UCSD-AML1 (cell line): ENCODE measurements around the gene LAMC1.

ENCODE experiments used
- DNase-seq: peaks from one replicate; lab custom pipeline; 2025; ENCODE audit not compliant: unreplicated experiment; lab: John Stamatoyannopoulos, UW

The LAMC1 gene

GRCh38 chr1:183103147-183103546, 79.9 kb downstream of the LAMC1 start:
- DNase-seq = no peak

- DNase-seq = no peak
Observed at GRCh38 chr1:183103577-183103976, 80.4 kb downstream of the LAMC1 start.

DNA sequence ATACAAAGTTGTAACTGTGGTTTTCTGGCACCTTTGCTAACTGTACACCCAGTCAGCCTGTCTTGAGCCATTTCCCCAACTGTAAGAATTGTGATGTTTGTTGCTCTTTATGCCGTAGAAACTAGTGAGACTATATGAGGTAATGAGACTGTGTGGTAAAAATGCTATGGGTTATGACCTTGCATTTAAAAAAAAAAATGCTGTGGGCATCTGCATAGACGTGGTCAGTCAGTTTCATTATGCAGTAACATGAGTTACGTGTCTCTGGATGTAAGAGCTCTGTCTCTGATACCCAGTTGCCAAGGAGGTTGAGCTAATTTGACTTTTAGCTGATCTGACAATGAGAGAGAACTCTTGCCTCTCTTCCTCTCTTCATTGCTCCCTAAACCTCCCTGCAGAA, 82.2 kb downstream of the LAMC1 start:
- DNase-seq = no peak

- no peak for DNase-seq
Observed at GRCh38 chr1:183106166-183106565, 82.9 kb downstream of the LAMC1 start.

- DNase-seq = no peak
Observed at GRCh38 chr1:183106746-183107145, 83.5 kb downstream of the LAMC1 start.

DNA sequence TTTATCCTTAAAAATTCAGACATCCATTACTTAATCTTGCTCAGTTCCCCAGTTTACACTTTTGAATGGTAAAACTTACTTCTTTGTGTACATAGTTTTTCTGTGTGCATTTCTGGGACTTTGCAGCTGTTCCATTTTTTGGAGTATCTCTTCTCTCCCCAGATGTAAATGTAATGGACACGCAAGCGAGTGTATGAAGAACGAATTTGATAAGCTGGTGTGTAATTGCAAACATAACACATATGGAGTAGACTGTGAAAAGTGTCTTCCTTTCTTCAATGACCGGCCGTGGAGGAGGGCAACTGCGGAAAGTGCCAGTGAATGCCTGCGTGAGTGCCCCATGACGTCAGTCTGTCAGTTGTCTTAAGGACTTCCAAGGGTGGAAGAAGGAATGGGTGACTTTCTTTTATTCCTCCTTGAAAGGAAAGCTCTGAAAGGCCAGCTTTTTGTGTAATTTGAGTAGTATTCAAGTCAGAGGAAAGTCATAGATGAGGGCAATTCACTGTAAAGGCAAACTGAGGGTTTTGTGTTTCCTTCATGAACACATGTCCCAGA, 87.2 kb downstream of the LAMC1 start:
- DNase-seq = no peak

DNA sequence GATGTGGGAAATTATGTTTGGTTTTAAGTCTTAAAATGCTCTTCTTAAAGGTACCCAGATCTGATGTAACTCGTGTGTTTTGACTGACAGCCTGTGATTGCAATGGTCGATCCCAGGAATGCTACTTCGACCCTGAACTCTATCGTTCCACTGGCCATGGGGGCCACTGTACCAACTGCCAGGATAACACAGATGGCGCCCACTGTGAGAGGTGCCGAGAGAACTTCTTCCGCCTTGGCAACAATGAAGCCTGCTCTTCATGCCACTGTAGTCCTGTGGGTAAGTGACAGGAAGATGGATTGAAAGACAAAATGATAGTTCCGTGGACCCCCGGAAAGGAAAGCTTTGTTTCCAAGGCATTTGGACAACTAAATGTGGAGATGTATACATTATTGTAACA, 91.2 kb downstream of the LAMC1 start:
- DNase-seq = no peak

- no peak for DNase-seq
Observed at GRCh38 chr1:183116416-183116815, 93.2 kb downstream of the LAMC1 start.

DNA sequence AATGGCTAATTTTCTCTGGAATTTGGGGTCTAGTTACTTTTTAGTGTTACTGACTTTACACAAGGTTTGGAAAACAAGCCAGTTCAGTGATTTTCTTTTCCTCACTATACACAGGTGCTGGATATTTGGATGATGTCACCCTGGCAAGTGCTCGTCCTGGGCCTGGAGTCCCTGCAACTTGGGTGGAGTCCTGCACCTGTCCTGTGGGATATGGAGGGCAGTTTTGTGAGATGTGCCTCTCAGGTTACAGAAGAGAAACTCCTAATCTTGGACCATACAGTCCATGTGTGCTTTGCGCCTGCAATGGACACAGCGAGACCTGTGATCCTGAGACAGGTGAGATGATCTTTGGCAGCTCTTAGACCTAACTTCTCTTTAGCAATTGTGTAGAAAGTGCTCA, 98.4 kb downstream of the LAMC1 start:
- DNase-seq = no peak

- no peak for DNase-seq
Observed at GRCh38 chr1:183124259-183124658, 101.0 kb downstream of the LAMC1 start.

- DNase-seq = no peak
Observed at GRCh38 chr1:183125279-183125999, 102.2 kb downstream of the LAMC1 start.

DNA sequence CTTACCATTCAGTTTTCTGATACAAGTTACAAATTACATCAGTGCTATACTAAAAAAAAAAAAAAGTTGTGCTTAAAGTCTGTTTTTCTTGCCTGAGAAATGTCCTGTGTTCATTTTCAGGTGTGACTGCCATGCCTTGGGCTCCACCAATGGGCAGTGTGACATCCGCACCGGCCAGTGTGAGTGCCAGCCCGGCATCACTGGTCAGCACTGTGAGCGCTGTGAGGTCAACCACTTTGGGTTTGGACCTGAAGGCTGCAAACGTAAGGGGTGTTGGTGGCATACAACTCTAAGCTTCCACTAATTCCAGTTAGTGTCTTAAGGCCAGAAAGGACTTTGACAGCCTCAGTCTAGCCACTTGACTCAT, 102.8 kb downstream of the LAMC1 start:
- no peak for DNase-seq

DNA sequence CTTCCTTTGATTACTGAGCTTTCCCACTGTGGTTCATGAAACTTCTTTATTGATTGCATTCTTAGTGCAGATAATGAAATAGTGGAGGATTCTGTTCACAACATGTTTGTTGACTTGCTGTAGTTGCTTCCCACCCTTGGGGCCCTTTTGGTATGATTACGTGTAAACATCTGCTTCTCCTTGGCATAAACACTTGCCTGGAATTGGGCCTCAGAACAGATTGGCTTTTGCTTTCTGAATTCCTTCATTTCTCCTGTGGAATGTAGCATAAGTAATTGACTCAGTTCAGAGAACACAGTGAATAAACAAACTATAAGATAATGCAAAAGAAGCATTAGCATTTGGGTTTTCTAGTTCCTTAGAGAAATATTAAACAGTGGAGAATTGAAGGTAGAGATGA, 103.3 kb downstream of the LAMC1 start:
- DNase-seq = no peak

- no peak for DNase-seq
Observed at GRCh38 chr1:183129921-183130690, 106.9 kb downstream of the LAMC1 start.

DNA sequence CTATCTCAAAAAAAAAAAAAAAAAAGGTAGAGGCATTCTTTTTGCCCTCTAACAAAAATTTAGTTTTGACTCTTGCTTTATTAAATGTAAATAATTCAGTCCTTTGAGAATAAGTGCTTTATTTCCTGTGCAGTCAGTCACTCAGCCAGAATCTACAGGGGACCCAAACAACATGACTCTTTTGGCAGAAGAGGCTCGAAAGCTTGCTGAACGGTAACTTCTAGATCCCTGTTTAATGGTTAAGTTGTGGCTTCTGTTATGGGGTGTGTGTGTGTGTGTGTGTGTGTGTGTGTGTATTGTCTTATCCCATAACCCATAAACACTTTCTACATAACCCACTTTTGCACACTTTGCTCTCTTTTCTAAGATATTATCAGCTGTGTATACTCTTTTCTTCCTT, 107.9 kb downstream of the LAMC1 start:
- no peak for DNase-seq

GRCh38 chr1:183135336-183135735, 112.1 kb downstream of the LAMC1 start:
- no peak for DNase-seq

DNA sequence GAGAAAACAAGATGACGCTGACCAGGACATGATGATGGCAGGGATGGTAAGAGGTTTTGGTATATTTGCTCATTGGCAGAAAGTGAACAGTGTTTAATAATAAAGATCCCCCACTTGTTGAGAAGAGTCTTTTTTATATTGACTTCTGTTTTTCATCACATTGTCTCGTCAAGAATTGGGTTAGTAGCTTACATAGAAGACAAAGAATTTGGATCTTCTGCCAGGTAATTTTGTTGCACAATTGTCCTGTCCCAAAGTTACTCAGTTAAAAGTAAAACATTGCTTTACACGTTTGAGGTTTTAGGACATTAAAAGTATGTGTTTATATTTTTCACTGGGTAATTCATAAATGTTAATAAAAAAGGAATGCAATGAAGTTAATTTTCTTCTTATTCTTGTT, 114.6 kb downstream of the LAMC1 start:
- DNase-seq = no peak

- DNase-seq = no peak
Observed at GRCh38 chr1:183138301-183138700, 115.1 kb downstream of the LAMC1 start.

GRCh38 chr1:183139281-183139942, 116.2 kb downstream of the LAMC1 start:
- DNase-seq = no peak

DNA sequence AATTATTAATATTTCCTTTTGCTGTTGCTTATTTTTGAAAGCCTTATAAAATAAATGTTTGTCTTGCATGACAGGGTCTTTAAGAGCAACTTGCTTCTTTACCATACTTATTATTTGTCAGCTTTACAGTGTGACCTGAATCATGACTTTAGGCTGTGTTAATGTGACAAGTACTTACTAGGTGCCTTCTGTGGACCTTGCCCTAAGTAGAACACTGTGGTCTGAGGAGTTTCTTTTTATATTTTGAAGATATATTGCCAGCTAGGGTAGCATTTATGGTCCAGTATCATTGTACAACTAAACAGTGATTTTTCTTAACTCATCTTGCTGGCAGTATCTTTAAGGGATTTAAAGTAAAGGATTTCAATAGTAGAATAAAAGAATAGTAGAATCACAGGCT, 117.4 kb downstream of the LAMC1 start:
- no peak for DNase-seq

DNA sequence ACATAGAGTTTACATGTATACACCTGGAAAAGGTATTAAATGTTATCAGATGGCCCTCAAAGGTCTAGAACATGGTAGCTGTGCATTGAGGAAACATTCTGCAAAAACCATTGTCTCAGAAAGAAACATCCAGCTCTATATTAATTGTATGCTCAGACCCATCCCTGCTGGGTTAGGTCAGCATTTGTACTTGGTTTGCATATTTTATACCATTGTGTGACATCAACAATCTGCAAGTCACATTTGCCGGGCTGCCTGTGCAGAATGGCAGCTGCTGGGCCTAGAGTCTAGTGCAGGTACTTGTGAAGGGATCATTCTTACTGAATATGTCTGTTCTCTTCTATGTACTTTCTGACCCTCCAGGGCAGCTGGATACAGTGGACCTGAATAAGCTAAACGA, 119.0 kb downstream of the LAMC1 start:
- DNase-seq = no peak
